T-helper 2 cell treated with Interferon-gamma antibody and Interleukin-4, amounts not matched to agents 100 ng/mL and 5 ng/mL, for 36 hours (primary cell): ENCODE measurements around the gene SGCD. TPM values are rescaled to one million over a fixed set of nuclear protein-coding genes. Genes with fewer than 3 reads are reported as not detected.

Experiments
- intact Hi-C: fragments of 100-400 bp; cut with micrococcal nuclease; formaldehyde crosslinking; loops from one replicate; pipeline ENCODE4 v1.15.1; 2023
- total RNA-seq: library from RNA; stranded (reverse); gene quantifications from 2 replicates; pipeline ENCODE4 v1.2.3, GENCODE V29; 2022

SGCD gene
- total RNA-seq, 1 donor from 2014 or later: not detected

DNA sequence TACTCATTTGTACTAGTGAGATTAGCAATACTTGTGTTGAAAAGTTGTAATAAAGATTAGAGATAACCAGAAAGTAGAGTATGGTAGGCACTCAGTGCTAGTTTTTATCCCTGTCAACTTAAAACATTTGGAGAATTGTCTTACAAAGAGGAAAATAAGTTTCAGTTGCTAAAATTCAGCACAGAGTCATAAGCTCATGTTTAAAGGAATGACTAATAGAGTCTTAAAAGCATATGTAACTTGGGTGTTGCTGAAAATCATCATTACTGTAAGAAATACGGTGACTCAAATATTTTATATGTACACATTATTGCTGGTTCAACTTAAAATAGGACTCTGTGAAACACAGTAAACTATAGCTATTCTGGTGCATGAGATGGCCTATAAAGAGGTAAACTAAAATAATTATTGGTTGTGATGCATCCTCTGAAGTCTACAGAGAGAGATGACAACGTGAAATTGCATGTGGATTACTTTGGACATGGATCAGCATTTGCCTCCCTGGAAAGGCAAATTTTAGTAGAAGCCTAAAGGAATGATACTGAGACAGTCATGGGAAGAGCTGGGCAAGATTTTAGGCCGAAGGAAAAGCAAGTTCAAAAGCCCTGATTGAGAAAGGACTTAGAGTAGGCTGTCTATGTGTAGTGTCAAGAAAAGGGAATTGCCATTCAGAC lies 34.6 kb downstream of the SGCD start:
- intact Hi-C loops: no loop called here

DNA sequence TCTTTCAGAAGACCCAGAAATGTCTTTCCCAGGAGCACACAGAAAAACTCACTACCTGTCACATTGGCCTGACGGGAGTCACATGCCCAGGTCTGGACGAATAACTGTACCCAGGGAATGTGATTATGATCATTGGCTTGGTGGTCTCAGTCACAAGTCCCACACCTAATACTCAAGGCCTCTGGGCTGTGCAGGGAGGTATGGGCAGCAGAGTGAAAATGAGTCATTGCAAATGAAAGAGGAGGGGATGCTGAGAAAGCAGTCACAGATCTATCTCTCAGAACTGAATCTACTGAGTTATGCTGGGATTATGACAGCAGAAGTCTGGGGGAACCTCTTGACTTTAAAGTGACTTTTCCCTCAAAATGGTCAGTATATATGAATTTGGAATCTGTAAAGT lies 36.9 kb downstream of the SGCD start:
- intact Hi-C loops: no loop called here

DNA sequence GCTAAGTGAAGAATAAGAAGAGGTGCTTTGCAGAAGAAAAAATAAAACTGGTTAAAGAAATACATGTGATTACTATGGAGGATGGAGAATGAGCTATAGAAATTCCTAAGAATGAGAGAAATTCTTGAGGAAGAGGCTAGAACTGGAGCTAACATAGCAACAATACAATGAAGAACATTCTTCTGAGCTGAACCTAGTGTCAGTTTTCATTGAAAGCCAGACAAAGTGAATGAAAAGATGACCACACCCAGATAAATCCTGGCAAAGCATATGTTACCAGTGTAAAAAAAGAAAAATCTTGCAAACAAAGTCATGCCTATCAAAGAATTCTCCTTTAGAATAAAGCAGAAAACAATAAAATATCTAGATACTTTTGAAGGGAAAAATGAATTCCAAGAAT lies 39.6 kb downstream of the SGCD start:
- intact Hi-C loops: no loop called here

DNA sequence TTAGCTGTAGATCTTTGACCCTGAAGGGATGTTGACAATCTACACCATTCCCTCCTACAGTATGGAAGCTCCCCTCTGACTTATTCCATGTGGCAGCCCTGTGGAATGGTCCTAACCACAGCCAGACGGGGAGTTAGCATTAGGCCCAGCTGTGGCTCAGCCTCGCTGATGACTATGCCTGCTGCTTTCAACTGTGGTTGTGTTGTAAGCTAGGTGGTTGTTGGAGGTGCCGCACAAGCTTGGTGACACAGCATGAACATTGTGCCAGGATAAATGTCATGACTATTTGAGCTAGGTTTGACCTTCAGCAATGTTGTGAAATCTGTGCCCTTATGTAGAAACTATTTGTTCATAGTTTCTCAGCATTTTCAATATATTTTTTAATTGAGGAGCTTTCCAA lies 40.6 kb downstream of the SGCD start:
- intact Hi-C loops: no loop called here

DNA sequence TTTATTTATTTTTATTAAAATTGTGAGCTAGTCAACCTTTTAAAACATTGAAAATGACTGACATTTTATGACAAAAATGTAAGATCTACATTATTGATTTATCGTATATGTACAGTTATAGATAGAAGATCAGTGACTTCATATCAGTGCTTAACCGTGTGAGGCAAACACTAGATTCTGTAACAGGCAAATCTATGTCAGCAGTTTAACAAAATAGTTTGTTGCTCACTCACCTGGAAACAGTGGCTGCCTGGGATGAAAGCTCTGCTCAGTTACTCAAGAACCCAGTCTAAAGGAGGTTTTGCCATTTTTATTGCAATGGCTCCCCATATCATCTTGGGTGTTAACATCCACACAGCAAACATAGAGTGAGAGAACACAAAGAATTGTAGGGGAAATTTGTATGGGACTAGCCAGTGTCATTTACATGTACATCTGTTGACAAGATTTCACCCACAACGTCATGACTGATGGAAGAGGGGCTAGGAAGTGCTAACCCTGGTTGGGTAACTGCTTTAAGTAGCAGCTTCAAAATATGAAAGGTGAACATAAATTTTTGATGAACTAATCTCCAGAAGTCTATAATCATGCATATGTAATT lies 49.0 kb downstream of the SGCD start:
- intact Hi-C loops: no loop called here

DNA sequence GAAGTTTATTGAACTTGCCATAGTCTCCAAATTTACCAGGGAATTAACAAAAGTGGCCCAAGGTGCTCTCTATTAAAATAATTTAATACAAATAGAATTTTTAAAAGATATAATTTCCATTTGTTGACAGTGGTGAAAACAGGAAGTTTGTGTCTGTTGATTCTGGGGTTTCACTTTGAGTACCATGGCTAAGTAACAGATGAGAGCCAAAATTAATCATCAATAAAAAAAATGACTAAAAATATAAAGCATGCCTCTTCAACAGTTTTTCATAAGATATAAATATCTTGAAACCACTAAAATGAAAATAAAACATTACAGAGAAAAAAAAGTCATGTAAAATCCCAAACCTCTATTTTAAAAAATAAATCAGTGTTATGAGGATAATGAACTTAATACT lies 49.8 kb downstream of the SGCD start:
- intact Hi-C loops: no loop called here

DNA sequence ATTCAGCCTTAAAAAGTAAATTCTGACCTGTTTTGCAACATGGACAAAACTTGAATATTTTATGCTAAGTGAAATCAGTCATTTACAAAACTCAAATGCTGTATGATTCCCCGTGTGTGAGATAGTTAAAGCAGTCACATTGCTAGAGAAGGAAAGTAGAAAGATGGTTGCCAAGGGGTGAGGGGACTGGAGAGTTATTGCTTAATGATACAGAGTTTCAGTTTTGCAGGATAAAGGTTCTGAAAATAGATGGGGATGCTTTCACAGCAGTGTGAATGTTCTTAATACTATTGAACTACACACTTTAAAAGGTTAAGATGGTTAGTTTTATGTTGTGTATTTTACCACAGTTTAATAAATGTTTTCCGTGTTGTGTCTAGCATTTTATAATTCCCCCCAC lies 51.2 kb downstream of the SGCD start:
- intact Hi-C loops: no loop called here

DNA sequence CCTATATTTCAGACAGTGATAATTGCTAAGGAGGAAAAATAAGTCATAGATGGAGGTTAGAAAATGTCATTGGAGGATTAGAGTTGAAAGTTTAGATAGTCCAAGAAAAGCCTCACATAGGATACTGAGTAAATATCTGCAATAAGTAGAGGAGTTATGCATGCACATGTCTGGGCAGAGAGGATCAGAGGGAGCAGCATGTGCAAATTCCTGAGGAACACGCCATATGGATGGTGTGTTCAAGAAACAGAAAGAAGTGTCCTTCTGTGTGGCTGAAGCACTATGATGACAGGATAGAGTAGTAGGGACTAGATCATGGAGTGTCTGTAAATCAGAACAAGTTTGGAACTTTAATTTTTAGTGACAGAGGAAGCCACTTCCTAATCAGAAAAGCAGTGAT lies 52.2 kb downstream of the SGCD start:
- intact Hi-C loops: no loop called here

DNA sequence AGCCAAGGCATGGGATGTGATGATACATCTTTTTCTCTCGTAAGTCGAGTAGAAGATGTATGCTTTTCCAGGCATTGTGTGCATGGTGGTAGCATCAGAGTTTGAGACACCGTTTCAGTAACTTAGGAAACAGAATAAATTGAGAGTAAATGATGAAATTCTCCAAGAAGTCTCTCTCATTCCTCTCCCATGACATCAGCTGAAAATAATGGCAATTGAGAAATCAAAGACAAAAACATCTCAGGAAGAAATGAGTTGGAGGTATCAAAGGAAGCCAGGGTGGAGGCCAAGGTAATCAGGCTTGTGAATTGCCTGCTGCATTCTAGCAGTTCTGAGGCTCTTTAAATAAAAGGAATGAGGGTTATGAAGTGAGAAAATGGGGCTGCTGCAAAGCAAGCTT lies 53.9 kb downstream of the SGCD start:
- intact Hi-C loops: no loop called here

DNA sequence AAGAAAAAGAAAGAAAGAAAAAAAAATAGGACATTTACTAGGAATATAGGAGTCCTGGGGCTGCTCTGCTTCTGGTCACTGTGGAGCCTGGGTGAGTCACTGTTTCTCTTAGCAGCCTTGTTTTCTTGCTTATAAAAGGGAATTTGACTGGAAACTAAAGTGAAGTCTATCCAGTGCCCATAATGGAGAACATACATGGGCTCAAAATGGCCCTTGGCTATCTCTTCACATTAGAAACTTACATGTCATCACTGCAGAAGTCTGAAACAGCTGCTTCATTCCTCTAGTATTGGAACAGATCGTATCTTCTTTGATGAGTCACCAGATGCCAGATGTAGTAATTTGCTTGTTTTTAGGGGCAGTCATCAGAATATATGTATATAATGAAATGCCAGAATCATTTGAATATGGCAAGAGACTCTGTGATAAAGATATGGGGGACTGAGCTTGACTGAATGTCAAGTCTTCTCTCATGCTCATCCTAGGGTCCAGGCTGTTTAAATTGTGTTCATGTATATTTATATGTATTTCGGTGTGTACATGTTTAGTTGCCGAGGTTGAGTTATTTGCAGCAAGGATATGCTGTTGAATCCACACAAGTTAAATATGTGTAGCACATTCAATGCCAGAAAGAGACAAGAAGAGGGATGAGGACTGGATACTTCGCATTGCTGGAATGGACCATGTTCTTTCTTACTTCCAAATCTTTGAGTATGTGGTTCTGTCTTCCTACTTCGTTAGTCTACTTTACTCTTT lies 56.7 kb downstream of the SGCD start:
- intact Hi-C loops: no loop called here

DNA sequence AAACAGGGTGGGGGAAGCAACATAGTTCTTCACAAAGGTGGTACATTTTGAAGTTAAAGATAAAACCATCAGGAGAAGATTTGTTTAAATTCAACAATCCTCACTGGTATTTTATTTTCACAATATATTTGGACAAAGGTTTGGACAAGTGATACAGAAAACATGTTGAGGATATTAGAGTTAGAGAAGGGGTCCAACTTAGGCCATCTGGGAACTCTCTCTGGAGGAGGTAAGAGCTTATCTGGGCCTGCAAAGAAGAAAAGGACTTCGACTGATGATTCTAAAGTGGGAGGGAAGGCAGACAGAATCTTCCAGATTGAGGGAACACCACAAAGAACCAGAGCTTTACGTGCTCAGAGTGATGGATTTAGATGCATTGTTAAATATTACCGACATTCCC lies 58.5 kb downstream of the SGCD start:
- intact Hi-C loops: no loop called here

DNA sequence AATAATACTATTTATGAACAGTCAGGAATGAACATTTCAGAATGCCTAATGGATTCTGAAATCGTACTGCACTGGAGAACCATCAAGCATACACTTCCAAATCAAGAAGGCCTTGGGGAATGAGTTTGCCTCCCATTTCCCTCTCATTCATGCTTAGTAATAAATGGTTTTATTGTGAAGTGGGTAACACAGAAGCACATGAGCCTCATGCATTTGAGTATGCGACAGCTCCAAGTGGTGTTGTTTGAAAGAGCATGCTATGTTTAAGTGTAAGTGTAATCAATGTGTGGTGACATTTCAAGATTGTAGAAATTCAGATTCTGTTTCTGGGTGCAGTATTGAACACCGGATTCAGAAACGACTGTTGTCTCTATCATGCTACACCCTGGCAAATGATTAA lies 60.0 kb downstream of the SGCD start:
- intact Hi-C loops: no loop called here

DNA sequence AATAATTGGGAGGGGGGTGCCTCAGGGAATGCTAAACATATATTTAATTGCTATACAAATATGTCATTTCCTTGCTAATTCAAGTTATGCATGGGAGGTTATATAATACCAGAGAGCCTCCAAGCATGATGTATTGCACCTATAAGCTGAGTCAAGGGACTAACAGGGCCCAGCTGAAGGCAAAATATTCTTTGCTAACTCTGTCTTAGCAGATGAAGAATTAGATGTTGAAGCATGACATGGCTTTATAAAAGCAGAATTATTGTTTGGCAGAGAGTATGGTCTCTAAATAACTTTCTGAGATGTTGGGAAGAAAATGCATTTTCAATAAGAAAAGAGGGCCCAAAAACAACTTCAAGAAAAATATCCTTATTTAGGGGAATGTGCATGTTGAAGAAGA lies 60.4 kb downstream of the SGCD start:
- intact Hi-C loops: no loop called here

DNA sequence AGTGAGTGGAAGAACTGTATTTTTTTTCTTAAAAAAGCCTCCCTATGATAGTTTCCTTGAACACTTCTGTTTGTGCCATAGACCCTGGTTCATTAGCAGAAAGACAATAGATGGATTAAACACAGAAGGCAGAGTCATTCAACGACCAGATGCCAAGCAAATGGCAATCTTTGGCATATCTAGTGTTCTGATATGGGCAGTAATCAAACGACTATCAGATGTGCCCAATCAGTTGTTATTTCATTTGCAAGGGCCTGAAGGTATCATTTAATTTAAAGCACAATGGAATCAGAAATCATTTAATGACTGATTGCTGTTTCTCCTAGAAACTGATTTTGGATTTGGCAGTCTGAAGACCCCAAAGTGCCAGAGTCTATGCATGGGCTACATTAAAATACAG lies 61.3 kb downstream of the SGCD start:
- intact Hi-C loops: no loop called here

DNA sequence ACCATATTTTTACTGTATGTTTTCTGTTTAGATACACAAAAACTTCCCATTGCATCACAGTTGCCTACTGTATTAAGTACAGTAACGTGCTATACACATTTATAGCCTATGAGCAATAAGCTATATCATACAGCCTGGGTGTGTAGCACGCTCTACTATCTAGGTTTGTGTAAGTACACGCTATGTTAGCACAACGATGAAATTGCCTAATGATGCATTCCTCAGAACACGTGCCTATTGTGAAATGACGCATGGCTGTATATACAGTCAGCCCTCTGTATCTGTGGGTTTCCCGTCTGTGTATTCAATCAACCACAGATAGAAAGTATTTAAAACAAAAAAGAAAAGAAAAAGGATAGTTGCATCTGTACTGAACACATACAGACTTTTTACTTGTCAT lies 64.2 kb downstream of the SGCD start:
- intact Hi-C loops: no loop called here

DNA sequence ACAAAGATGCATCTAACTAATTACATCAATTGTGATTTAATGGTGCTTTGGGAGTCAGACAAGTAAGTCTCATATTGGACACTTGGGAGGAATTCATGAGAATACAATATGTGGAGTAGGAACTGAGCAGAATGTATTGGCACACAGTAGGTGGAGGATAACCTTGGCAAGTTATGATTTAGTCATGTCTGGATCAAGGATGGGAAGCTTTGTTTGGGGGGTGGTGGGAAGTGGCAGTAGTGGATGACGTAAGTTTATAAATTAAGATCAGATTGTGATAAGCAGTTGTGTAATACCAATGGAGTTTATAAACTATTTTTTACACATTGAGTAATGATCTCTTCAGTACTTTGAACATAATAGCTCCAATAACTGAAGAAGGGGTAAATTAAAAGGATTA lies 67.0 kb downstream of the SGCD start:
- intact Hi-C loops: no loop called here

DNA sequence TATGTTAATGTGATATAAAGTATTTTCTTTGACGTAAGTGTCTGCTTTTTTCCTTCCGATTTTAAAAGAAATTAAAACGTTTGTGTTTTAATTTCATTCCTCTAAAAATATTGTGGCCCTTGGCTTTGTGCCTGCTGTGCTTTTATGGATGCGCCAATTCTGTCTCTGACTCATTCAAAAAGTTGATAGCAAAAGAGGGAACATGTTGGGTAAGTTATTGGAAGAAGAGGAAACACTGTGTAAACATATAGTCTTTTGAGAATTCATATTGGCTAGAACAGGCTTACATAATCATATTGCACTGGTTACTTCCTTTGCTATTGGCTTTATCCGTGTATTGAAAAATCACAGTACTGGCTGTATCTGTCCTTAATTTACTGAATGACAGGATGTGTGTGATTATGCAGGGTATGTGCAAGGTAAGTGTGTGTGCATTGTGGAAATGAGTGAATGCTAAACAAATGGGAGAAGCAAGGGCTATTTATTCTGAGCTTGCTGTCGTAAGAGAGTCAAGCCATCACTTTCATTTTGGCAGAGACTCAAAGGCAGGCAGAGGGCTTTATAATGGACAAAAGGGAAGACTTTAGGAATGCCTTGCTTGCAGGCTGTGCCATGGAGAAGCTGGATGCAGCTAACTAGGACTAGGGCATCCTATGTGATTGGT lies 67.8 kb downstream of the SGCD start:
- intact Hi-C loops: no loop called here

DNA sequence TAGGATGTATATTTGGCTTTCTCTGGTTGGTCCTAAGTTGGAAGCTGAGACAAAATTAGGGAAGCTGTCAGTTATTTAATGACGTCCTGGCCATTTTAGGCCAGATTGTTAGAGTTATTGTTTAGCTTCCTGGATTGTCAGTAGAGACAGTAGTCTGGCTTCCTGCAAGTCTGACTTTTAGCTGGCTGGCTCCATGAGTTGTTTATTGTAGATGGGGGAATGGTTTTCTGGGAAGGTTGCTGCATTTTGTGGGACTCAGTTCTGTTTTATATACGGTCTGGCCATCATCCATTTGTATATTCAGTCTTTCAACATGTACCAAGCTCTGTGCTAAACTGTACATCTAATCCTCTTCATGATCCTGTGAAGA lies 68.3 kb downstream of the SGCD start:
- intact Hi-C loops: no loop called here

DNA sequence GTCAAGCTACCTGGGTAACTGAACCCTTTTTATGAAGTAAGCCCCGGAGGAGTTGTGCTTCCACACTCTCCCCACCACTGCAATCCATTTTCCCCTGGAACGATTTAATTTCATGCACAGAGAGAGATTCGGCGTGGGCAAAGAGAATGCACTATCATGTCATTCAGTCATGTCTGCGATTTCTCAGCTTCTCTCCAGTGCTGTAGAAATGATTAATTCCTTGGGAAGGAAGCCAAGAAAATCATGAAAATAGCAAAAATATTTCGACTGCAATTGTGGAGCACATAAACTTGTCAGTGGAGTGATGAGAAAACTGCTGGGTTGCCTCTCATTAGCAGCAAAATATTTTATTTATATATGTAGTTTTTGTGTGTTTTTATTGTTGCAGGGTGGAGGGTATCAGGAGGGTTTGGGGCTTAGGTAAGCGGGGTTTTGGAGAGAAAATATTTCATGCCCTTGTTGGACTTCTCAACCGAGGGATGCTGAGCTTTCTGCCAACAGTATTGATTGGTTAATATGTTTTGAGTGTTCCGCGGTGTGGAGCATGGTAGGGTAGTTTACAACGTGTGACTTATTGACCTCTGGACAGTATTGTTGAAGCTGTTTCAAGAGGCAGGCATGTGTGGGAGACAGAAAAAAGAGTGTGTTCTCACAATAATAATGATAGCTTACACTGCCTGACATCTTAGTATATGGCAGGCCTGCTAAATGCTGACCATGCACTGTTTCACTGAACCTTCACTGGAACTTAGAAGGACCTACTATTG lies 69.3 kb downstream of the SGCD start:
- intact Hi-C loops: no loop called here

DNA sequence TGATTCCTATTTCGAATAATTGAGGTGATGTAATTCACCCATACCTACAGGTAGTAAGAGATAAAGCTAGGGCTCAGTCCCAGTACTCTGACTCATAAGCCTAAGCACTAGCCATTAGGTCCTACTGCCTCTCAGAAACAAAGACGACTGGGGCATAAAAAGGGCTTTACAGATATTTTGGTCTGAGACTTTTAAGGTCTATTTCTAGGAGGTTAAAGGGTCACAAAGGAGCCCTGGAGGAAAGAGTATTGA lies 69.8 kb downstream of the SGCD start:
- intact Hi-C loops: no loop called here

DNA sequence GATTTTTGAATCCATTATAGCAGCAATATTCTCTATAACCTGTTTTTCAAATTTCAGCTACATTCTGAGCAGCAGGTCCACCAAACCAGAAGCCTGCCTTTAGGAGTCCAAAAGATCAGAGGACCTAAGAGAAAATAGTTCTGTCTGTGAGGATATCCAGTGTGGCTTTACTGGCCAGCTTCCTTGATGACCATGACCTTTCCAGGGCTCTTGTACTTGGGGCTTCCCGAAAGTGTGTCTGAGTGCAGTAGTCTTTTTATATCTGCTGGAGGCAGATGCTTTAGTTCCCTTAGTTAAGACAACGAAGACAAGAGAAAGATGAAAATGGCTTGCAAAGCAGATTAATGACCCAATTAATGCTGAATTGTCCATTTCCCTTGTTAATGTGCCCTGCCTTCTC lies 72.4 kb downstream of the SGCD start:
- intact Hi-C loops: no loop called here
